ENCODE results near the gene LRFN2. TPM values are rescaled to one million over a fixed set of nuclear protein-coding genes. Genes with fewer than 3 reads are reported as not detected.

The LRFN2 gene
- total RNA-seq, 1 experiment from 2014 or later, result not detected

GRCh38 chr6:40353197-40353966, 233.8 kb downstream of the LRFN2 start:
- CTCF ChIA-PET, result no interaction called here
- no peaks in the 10 kb centered on the region for H3K36me3 Mint-ChIP-seq (ENCODE audit: insufficient read depth, unreplicated experiment)
- no peak overlapping the region for H3K27ac Mint-ChIP-seq (ENCODE audit: unreplicated experiment)
- H3K9me3 Mint-ChIP-seq (ENCODE audit: unreplicated experiment), result no peaks in the 10 kb centered on the region
- intact Hi-C loops (cut with micrococcal nuclease; ENCODE audit: unreplicated experiment), result no loop called here
- no peak for TF ChIP-seq CTCF (IDR thresholded peaks at IDR 0.05; ENCODE audit: insufficient read depth in 1 of 2, low read depth in 1 of 2, low read length in 1 of 2, severe bottlenecking in 1 of 2, unreplicated experiment in 1 of 2)
- H3K4me3 Mint-ChIP-seq (ENCODE audit: unreplicated experiment), result no peak overlapping the region
- Histone ChIP-seq H3K27me3 (replicated peaks; ENCODE audit: control insufficient read depth, insufficient read depth, low read length) (no peaks in the 10 kb centered on the region; the same call in 1 of the 2 replicates), H3K4me1 (no peaks in the 10 kb centered on the region), H3K9me3 (no peaks in the 10 kb centered on the region), H3K4me3 (ENCODE audit: low read depth, low read length) (no peak overlapping the region), H3K36me3 (ENCODE audit: control insufficient read depth, insufficient read depth, low read length) (no peaks in the 10 kb centered on the region)
- no peaks in the 10 kb centered on the region for H3K27me3 Mint-ChIP-seq (ENCODE audit: insufficient read depth, unreplicated experiment)
- H3K4me1 Mint-ChIP-seq (ENCODE audit: low read depth, unreplicated experiment), result no peaks in the 10 kb centered on the region
- POLR2A ChIA-PET, result no interaction called here
- BruUV-seq (replicated peaks), result no TSS peak
- no peak for DNase-seq

DNA sequence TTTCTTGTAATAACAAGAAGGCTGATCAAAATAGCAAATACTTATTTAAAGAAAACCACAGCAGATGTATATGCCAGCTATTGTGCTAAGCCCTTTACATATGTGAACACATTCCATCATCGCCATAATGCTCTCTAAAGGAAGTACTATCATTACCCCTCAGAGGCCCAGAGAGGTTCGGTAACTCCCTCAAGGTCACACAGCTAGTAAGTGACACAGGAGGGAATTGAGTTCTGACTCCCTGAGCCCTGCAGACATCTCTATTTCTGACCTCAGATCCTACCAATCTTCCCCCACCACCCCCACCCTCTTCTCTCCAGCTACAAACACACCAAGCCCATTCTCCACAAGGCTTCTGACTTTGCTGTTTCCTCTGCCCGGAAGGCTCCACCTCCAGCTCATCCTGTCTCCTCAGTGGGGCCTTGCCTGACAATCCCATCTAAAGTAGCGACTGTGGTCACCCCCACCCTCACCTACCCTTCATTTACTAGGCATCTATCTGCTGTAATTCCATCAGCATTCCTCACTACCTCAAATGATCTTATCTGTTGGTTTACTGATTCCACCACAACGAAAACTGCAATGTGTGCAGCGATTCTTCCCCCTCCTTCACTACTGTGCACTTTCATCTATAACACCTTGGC, 234.5 kb downstream of the LRFN2 start:
- Mint-ChIP-seq H3K36me3 (ENCODE audit: insufficient read depth, unreplicated experiment) (no peaks in the 10 kb centered on the region), H3K27ac (ENCODE audit: unreplicated experiment) (no peak overlapping the region), H3K4me3 (ENCODE audit: unreplicated experiment) (no peak overlapping the region), H3K4me1 (ENCODE audit: low read depth, unreplicated experiment) (no peaks in the 10 kb centered on the region), H3K9me3 (ENCODE audit: unreplicated experiment) (no peaks in the 10 kb centered on the region), H3K27me3 (ENCODE audit: insufficient read depth, unreplicated experiment) (no peaks in the 10 kb centered on the region)
- CTCF ChIA-PET, result no interaction called here
- Histone ChIP-seq H3K36me3 (ENCODE audit: control insufficient read depth, insufficient read depth, low read length) (no peaks in the 10 kb centered on the region), H3K27me3 (replicated peaks; ENCODE audit: control insufficient read depth, insufficient read depth, low read length) (no peaks in the 10 kb centered on the region; the same call in 1 of the 2 replicates), H3K4me3 (ENCODE audit: low read depth, low read length) (no peak overlapping the region), H3K9me3 (no peaks in the 10 kb centered on the region), H3K4me1 (no peaks in the 10 kb centered on the region)
- no peak for DNase-seq
- TF ChIP-seq CTCF (IDR thresholded peaks at IDR 0.05; ENCODE audit: insufficient read depth in 1 of 2, low read depth in 1 of 2, low read length in 1 of 2, severe bottlenecking in 1 of 2, unreplicated experiment in 1 of 2), result no peak
- POLR2A ChIA-PET, result no interaction called here
- no TSS peak for BruUV-seq (replicated peaks)
- intact Hi-C loops (cut with micrococcal nuclease; ENCODE audit: unreplicated experiment), result no loop called here

- no peaks in the 10 kb centered on the region for H3K4me1 Mint-ChIP-seq (ENCODE audit: low read depth, unreplicated experiment)
- H3K36me3 ChIP-seq (ENCODE audit: control insufficient read depth, insufficient read depth, low read length), result no peaks in the 10 kb centered on the region
- DNase-seq, result no peak
- ChIA-PET CTCF (no interaction called here), POLR2A (no interaction called here)
- H3K27ac Mint-ChIP-seq (ENCODE audit: unreplicated experiment), result no peak overlapping the region
- no peak overlapping the region for H3K4me3 Mint-ChIP-seq (ENCODE audit: unreplicated experiment)
- H3K4me1 ChIP-seq, result no peaks in the 10 kb centered on the region
- no peaks in the 10 kb centered on the region for H3K9me3 Mint-ChIP-seq (ENCODE audit: unreplicated experiment)
- no peak for TF ChIP-seq CTCF (IDR thresholded peaks at IDR 0.05; ENCODE audit: insufficient read depth in 1 of 2, low read depth in 1 of 2, low read length in 1 of 2, severe bottlenecking in 1 of 2, unreplicated experiment in 1 of 2)
- intact Hi-C loops (cut with micrococcal nuclease; ENCODE audit: unreplicated experiment), result no loop called here
- H3K4me3 ChIP-seq (ENCODE audit: low read depth, low read length), result no peak overlapping the region
- no peaks in the 10 kb centered on the region for H3K9me3 ChIP-seq
- no TSS peak for BruUV-seq (replicated peaks)
- no peaks in the 10 kb centered on the region for H3K36me3 Mint-ChIP-seq (ENCODE audit: insufficient read depth, unreplicated experiment)
- H3K27me3 Mint-ChIP-seq (ENCODE audit: insufficient read depth, unreplicated experiment), result no peaks in the 10 kb centered on the region
- H3K27me3 ChIP-seq (replicated peaks; ENCODE audit: control insufficient read depth, insufficient read depth, low read length), result no peaks in the 10 kb centered on the region; the same call in 1 of the 2 replicates
Observed at GRCh38 chr6:40352006-40352405, 235.2 kb downstream of the LRFN2 start.

Data from Caco-2 (cell line).